Adipose tissue (tissue), 3 donors: ENCODE data around the gene RPTN. TPM values are rescaled to one million over a fixed set of nuclear protein-coding genes. Genes with fewer than 3 reads are reported as not detected.

Experiments used
- H3K27ac ChIP-seq: one replicate; pipeline ENCODE4 v1.5.1; 2013; ENCODE audit warnings: low read depth, low read length
- WGBS, 3 donors: extraction: QIAGEN DNeasy Blood & Tissue Kit; methylation state at CpG; one replicate each; pipeline ENCODE4 v1.1.7; 2013; 5-methylcytosine and 5-hydroxymethylcytosine counted together
- polyA plus RNA-seq, 3 donors: library from polyadenylated mRNA; stranded (reverse); fragments of 200-250 nt; gene quantifications; one replicate each; pipeline ENCODE4 v1.2.3, GENCODE V29; 2013
- donor health status: healthy with polysubstance abuse.
- donor health status: Bipolar disorder and iron deficiency.
- donor health status: healthy.

The RPTN gene, protein sequence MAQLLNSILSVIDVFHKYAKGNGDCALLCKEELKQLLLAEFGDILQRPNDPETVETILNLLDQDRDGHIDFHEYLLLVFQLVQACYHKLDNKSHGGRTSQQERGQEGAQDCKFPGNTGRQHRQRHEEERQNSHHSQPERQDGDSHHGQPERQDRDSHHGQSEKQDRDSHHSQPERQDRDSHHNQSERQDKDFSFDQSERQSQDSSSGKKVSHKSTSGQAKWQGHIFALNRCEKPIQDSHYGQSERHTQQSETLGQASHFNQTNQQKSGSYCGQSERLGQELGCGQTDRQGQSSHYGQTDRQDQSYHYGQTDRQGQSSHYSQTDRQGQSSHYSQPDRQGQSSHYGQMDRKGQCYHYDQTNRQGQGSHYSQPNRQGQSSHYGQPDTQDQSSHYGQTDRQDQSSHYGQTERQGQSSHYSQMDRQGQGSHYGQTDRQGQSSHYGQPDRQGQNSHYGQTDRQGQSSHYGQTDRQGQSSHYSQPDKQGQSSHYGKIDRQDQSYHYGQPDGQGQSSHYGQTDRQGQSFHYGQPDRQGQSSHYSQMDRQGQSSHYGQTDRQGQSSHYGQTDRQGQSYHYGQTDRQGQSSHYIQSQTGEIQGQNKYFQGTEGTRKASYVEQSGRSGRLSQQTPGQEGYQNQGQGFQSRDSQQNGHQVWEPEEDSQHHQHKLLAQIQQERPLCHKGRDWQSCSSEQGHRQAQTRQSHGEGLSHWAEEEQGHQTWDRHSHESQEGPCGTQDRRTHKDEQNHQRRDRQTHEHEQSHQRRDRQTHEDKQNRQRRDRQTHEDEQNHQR
- polyA plus RNA-seq: not detected

DNA sequence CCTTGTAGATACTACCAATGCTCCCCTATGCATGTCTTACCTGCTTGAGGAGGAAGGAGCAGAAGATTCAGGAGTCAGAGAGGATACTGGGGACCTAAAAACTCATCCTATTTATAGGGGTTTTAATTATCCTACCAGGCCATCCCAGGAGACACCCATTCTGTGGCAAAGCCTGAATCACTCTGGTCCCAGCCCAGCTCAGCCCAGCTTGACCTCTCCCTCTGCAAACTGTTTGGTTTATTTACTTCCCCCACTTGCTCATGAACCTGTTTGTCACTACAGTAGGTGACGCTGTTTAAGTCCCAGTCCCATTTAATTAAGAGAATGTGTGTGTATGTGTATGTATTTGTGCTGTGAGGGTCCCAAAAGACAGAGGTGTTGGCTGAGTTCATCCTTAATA is at the start of gene RPTN:
RPTN (minus strand) TSS at position 85 of the 400 bp plus-strand sequence. CDS start 1,339 bp downstream, outside the sequence.
- 73 to 84% (median 79%) methylated on average over 1 of the region's 1 CpG for WGBS, 3 donors
- H3K27ac ChIP-seq: no peak within 1 kb of the TSS

DNA sequence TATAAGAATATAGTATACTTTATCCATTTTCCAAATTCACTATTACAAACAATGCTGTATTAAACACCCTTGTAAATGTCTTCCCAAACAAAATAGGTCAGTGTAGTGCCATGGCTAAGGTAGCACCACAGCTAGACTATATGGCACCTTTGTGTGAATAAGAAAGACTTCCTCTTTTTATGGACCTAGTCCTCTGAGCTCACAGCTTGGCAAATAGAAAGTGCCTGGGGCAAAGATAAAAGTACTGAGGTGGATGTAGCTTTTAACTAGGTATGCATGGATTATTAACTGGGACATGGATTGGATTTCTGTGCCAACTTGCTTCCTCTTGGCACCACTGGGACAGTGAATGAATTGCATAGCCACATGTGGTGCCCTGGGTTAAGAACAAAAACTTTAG is 40.0 kb upstream of the RPTN start:
- H3K27ac ChIP-seq: no peak overlapping the region

DNA sequence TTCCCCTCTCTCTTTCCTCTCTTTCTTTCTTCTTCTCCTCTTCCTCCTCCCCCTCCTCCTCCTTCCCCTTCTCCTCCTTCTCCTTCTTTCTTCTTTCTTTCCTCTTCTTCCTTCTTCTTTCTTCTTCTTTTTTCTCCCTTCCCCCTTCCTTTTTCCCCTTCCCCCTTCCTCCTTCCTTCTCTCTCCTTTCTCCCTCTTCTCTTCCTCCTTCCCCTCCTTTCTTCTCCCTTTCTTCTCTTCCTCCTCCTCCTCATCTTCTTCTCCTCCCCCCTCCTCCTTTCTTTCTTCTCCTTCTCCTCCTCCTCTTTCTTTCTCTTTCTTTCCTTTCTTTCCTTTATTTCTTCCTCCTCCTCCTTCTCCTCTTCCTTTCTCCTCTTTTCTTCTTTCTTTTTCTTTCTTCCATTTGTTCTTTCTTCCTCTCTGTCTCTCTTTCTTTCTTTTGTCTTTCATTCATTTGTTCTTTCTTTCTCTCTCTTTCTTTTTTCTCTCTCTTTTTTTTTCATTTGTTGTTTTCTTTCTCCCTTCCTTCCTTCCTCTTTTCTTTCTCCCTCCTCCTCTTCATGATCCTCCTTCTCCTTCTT is 38.4 kb upstream of the RPTN start:
- H3K27ac ChIP-seq: no peak overlapping the region

DNA sequence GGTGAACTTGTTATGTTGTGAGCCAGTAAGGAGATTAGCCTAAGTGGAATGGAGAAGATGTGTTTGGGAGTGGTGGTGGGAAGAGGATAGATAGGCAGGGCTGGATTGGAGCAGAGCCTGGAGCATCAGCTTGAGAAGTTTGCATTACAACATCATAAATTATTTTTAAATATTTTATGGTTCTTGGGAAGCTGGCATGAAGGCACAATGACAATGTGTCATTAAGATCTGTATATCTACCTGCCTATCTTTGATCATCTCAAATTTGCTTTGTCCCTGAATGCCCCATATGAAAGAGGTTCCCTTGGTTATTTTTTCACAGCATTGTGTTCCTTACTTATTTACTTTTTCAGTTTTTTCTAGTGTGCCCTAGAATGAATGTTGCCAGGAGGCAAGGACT is 32.7 kb upstream of the RPTN start:
- H3K27ac ChIP-seq: no peak overlapping the region

DNA sequence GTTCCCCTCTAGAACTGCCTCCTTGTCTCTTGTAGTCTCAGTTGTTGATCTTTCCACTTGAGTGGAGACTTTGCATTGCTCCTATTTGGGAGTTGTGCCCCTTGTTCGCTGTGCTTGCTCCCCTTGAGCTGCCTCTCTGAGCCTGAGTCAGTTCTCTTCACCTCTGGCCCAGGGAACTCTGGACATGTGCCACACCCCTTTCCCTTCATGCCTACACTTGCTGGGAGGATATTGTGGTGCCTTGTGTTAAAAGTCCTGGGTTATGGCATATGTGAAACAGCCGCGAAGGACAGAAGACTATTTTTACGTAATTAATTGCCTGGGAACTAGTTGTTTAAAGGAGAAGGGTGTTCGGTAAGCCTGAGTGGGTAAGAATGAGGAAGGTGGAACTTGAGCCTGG is 32.2 kb upstream of the RPTN start:
- WGBS, 3 donors: 77 to 82% (median 80%) methylated on average over 5 of the region's 5 CpGs
- no peak overlapping the region for H3K27ac ChIP-seq

DNA sequence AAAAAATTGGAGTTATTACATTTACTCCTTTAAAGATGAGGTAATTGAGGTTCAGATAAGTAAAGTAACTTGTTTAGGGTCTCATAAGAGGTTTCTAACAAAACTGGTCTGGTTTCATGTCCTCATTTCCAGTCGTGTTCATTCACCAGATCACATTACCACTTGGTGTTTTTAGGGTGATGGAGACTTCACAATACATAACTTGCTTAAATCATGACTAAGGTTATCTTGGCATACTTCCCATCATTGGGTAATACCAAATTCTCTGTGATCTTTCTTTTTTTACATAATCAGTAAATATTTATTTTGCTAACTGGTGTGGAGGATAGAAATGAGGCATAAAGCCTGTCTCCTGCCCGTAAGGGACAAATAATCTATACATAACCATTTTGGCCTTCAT is 31.6 kb upstream of the RPTN start:
- WGBS, 3 donors: 43 to 53% (median 49%) methylated on average over 2 of the region's 2 CpGs
- no peak overlapping the region for H3K27ac ChIP-seq

DNA sequence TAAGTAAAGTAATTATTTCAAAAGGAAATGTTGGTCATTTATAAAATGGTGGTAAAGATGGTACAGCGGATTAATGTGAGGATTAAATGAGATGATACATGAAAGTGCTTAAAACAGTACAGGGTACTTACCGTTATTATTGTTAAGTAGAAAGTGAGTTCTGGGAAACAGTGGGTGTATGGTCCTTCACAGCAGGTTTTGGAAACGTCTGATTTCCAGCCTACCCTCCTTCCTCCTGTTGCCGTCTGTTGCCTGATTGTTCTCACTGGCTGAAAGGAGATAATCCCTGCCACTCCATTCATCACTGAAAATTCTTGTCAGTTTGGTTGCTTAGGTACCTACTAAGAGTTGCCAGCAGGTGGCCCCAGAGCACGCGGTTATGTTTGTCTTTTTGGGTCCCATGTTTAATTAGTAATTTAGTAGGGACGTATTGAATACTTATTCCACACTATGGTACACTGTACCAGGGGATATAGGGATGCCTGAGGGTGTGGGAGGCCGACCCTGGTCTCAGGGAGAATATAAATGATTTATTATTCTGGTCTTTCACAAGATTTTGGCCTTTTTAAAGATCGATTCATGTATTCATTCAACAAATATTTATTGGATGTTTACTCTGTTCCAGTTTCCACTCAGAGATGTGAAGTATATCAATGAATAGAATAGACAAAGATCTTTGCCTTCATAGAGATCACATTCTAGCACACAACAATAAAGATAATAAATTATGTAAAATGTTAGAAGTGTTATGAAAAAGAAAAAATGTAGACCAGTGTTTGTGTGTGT is 30.8 kb upstream of the RPTN start:
- H3K27ac ChIP-seq: no peak overlapping the region
- 19 to 24% (median 21%) methylated on average over 9 of the region's 9 CpGs for WGBS, 3 donors

DNA sequence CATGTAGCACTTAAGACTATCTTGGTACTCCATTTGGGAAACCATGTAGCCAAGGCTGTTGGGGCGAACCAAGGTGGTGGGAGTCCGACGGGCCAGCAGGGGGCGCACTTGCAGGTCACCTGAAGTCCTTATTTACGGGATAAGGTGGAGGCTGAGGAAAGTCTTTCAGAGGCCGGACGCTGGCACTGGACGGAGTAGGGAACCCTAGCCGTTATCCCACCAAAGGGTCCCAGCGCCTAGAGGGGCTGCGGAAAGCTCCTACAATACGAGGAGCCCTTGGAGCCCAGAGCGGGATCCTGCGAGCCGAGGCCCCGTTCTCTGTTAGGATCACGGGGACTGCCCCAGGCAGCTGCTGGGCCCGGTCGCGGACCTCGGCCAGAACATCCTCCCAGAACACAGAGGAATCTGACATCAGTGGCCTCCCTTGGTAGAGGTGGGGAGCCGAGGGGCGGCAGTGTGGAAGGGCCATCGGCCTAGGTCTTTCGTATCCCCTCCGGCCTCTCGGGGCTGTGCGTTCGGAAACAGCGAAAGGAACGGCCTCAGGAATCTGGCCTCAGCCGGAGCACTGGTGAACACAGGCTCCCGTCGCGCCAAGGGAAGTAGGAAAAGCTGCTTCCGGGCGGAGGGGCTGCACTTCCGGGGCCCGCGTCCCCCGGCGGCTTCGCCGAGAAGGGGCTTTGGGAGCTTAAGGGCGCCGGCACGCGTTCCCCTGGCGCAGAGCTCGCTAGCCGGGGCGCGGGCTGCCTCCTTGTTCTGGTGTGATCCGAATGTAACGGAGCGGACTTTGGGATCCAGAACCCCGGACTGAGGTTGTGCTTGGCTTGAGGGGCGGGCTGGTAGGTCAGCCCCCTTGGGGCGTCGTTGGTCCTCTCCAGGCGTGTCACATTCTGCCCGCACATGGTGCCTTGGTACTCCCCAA is 29.9 kb upstream of the RPTN start:
- no peak overlapping the region for H3K27ac ChIP-seq
- WGBS, 3 donors: 2 to 15% (median 12%) methylated on average over 58 to 62 of the region's 62 CpGs

DNA sequence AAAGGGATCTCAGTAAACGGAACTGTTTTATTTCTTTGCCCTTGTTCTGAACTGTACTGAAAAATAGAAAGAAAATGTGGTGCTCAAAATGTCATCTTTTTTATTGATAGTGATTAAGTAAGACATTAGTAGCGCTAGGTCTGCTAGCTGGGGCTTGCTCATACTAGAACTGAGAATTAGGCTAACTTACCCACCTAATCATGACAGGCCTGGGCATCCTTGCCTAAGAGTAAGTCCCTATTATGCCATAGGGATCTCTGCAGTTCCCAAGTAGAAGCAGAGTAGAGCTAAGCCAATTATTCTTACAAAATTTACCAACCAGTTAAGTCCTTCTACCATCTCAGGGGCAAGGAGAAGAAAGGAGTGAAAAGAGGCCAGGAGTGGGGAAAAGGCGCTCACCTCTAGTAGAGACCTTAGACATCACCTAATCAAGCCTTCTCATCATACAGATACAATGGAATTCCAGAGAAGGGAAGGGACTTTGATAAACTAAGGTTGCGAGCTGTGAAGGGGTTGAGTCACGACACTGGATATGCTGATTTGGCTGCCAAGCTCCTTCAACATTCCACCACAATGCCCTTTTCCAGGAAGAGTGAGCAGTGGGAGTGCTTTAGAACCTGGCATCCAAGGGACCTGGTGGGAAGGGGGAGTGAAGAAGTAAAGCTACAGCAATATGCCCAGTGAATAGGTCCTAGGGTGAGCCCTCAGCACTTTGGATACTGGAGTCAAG is 27.7 kb upstream of the RPTN start:
- 83 to 89% (median 87%) methylated on average over 5 of the region's 5 CpGs for WGBS, 3 donors
- H3K27ac ChIP-seq: no peak overlapping the region

DNA sequence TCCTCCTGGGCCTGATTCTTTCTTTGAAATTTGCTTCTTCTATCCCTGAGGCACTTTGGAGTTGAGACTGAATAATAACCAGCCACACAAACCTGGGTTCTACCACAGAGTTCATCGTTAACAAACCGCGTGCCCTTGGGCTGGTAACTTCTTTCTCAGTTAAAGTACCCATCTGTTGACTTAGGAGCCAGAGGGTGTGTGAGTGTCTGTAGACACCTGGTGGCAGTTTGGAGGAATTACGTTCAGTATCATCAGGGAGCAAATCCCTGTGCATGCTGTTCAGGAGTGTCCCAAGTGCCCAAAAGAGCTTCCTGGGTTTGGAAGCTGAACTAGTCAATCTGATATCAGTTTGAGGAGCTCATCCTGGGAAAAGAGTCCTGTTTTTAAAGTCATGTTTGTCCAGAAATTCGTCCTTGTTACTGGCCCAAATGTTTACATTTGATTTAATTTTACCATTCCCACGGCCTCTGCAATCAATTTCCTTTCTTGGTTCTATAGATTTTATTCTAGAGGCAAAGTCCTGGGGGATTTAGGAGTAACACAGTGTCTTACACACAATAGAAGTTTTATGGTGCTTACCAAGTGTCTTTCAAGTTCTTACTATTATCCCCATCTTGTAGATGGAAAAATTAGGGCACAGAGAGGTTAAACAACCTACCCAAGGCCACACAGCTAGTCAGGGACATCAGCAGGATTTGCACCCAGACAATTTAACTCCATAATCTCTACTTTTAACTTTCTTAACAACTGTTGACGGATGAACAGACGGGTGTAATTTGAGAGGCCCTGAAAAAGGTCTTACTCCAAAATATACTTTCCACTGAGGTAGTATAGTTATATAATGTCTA is 26.7 kb upstream of the RPTN start:
- no peak overlapping the region for H3K27ac ChIP-seq
- 33 to 36% (median 33%) methylated on average over 8 of the region's 8 CpGs for WGBS, 3 donors

DNA sequence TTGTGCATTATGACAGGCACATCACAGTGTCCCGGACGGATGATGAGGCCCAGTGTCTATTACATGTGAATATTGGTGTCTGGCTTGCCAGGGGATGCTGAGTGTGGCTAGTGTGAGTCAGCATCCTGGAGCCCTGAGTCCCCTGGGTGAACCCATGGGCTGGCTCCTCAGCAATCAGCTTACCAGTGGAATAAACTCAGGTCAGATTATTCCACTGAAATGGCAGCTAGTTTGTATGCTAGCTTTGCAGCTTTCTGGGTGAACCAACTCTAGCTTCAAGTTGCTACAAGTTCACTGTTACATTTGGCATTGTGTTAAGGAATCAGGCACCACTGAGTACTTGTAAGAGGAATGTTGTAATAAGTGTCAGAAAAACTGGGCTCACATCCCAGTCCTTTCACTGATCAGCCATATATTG is 23.9 kb upstream of the RPTN start:
- 31 to 54% (median 43%) methylated on average over 2 of the region's 2 CpGs for WGBS, 3 donors
- H3K27ac ChIP-seq: no peak overlapping the region

DNA sequence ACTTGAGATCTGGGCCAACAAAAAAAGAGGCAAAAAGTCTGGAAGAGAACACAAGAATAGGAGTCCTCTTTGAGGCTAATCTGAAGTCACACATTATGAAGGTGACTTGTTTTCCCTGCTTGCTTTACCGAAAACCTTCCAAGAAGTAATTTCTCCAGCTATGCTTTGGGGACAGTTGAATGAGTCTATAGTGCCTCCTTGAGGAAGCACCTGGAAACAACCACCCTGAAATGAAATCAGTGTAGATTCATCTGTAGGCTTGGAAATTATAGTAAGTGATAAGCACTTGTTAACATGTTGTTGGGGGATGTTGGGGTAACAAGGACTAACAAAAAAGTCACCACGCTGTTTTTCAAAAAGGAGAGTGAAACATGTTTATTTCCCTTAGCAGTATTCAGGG is 23.4 kb upstream of the RPTN start:
- 73 to 83% (median 76%) methylated on average over 2 of the region's 2 CpGs for WGBS, 3 donors

DNA sequence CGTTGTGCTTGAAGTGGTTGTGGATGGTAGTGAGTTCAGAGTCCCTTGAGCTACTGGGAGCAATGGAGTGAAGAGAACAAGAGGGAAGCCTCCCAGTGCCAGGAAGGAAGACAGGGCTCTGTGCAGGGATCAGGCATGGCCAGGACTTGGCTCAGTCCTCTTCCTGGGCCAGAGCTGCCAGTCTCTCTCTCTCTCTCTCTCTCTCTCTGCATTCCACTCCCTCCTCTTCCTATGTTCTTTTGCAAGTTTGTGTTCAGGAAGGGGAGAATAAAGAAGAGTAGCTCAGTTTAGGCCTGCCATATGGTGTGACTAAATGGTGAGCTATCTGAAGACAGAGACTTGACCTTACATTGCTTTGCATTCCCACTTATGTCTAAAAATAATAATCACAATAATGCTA is 20.5 kb upstream of the RPTN start:
- H3K27ac ChIP-seq: no peak overlapping the region
- 62 to 79% (median 63%) methylated on average over 1 of the region's 1 CpG for WGBS, 3 donors

More for the DNA sequence above, 23.4 kb upstream of the RPTN start:
- H3K27ac ChIP-seq: no peak overlapping the region

DNA sequence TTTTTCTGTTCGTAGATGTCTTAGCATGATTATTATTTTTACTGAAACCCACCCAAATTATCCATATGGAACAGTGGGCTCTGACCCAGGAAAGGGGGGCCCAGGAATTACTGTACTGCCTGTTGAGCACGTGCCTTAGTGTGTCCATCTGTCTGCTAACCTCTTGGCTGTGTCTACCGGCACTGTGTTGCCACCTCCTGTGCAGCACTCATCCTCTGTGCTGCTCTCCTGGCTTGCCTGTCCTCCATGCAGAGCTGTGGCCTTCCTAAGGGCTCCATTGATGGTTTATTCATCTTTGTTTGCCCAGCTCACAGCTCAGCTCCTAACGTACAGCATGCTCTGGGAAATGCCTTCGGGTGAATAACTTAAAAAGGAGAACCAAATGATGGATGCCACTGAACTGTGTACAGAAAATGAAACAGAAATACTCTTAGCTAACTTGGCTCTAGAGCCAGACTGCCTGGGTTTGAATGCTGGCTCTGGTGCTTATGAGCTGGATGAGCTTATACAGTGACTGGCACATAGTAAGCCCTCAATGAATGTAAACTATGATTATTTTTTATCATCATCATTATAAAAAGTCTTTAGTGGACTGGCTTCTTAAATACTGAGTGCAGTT is 11.4 kb upstream of the RPTN start:
- H3K27ac ChIP-seq: no peak overlapping the region
- 65 to 70% (median 68%) methylated on average over 5 of the region's 5 CpGs for WGBS, 3 donors

DNA sequence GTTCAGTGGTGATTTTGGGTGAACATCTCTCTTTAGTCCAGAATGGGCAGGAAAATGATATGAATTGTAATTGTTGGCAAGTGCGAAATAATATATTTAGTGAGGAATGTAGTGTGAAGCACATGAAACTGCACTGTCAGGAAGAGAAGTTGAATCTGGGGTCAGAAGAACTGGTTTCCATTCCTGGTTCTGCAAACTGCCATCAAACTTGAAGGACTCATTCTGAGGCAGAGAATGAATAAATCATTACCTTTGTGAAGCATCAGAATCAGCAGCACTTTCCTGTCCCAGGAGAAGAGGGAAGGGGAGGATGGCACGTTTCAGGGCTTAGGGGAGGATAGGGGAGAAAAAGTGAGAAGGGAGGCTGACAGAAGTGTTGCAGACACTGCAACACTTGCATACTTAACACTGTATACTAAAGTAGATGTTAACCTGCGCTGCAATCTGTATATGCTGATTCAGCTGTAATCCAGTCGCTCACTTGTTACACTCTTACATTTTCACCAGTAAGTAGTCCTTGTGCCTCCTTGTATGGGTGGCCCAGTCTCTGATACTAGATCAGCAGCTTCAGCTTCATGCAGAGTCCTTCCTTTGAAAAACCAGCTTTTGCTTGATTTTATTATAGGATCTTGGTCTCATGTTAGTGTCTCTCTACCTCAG is 10.5 kb upstream of the RPTN start:
- no peak overlapping the region for H3K27ac ChIP-seq
- WGBS, 3 donors: 76 to 88% (median 86%) methylated on average over 4 of the region's 4 CpGs

DNA sequence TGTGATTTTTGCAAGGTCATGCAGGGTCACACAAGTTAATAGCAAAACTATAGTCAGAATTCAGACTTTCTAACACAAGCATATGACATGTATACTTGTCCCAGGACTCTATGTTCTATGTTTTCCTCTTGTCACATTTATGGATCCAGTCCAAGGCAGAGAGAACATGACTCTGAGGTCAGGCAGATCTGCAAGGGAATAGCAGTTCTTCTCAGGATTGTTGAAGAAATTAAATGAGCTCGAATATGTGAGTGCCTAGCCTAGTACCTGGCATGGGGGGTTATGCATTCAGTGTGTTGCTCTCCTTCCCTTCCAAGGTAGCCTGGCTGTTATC is 9.5 kb upstream of the RPTN start:
- 50 to 61% (median 52%) methylated on average over 1 of the region's 1 CpG for WGBS, 3 donors
- no peak overlapping the region for H3K27ac ChIP-seq
